RWPE1 (cell line): ENCODE results near the gene ZNF512B.

Experiments used
- CTCF ChIA-PET: fragments of 350-600 bp; sonication (Branson Sonifier 250); formaldehyde crosslinking; extraction: SDS; loops from one replicate; lab custom pipeline; 2021; lab: Yijun Ruan, JAX
- POLR2A ChIA-PET: fragments of 400-600 bp; formaldehyde crosslinking; extraction: SDS; loops from one replicate; lab custom pipeline; 2020; ENCODE audit warnings: antibody characterized with exemption; ENCODE audit not compliant: low non-redundant PET; lab: Yijun Ruan, JAX
- DNase-seq: peaks from one replicate; pipeline ENCODE4 v3.0.0; 2012; ENCODE audit warnings: low spot score
- H3K27ac ChIP-seq: fragments of 450-650 bp; 2 replicates; pipeline ENCODE4 v1.5.1; 2017
- CTCF ChIP-seq: fragments of 450-650 bp; conservative IDR thresholded peaks from 2 replicates; pipeline ENCODE4 v1.5.1; 2017; ENCODE audit warnings: low read depth, mild to moderate bottlenecking

ZNF512B gene

GRCh38 chr20:63945031-63945658 is 24.6 kb downstream of the ZNF512B start:
- no peak for DNase-seq
- POLR2A ChIA-PET, result no interaction called here
- no peak for TF ChIP-seq CTCF
- CTCF ChIA-PET, result interaction anchor here (0.6 to 0.7 kb wide), 2 partner anchors 8 to 112 kb away, joined by 3 read pairs; no protein-coding TSS in a partner anchor
- peak overlapping the region; percentile 99 for H3K27ac ChIP-seq

GRCh38 chr20:63944078-63944941 is 25.4 kb downstream of the ZNF512B start:
- ChIA-PET CTCF (interaction anchor here (1.0 kb wide), 1 partner anchor 29 kb away, joined by 4 read pairs; no protein-coding TSS in a partner anchor), POLR2A (no interaction called here)
- no peak for DNase-seq
- no peak for TF ChIP-seq CTCF
- H3K27ac ChIP-seq, result peak overlapping the region; percentile 99

- POLR2A ChIA-PET, result no interaction called here
- no peak for TF ChIP-seq CTCF
- peak overlapping the region; percentile 99 for H3K27ac ChIP-seq
- CTCF ChIA-PET, result interaction anchor here (1.0 kb wide), 1 partner anchor 30 kb away, joined by 4 read pairs; no protein-coding TSS in a partner anchor
- no peak for DNase-seq
These were observed 26.0 kb downstream of the ZNF512B start for GRCh38 chr20:63943808-63944077.

- H3K27ac ChIP-seq, result peak overlapping the region; percentile 99
- DNase-seq, result no peak
- ChIA-PET CTCF (interaction anchor here (1.0 to 1.1 kb wide), 2 partner anchors 9 to 30 kb away, joined by 4 read pairs; no protein-coding TSS in a partner anchor), POLR2A (no interaction called here)
- TF ChIP-seq CTCF, result no peak
These were observed 26.5 kb downstream of the ZNF512B start for GRCh38 chr20:63942969-63943807.

GRCh38 chr20:63942250-63942951 is 27.3 kb downstream of the ZNF512B start:
- H3K27ac ChIP-seq, result peak overlapping the region; percentile 99
- POLR2A ChIA-PET, result no interaction called here
- CTCF ChIA-PET, result interaction anchor here (1.1 kb wide), 1 partner anchor 8 kb away, joined by 4 read pairs; no protein-coding TSS in a partner anchor
- DNase-seq, result peak; percentile 79
- TF ChIP-seq CTCF, result no peak
